Naive B cell (primary cell): Measurements from ENCODE around the gene FASN. TPM values are rescaled to one million over a fixed set of nuclear protein-coding genes. Genes with fewer than 3 reads are reported as not detected.
A peak's percentile ranks its signal among the peaks of the same experiment; 100 is the strongest.
"Not testable (repeated sequence)": the region's sequence is repeated elsewhere in the genome, so short reads cannot be mapped to it uniquely, and the experiment has no call there.

Experiments used
- ATAC-seq, 2 donors: fragments of 150-1000 bp; cut with Tn5 transposase; 2 replicates each; pipeline ENCODE4 v1.10.0; 2021; ENCODE audit warnings: low read depth in 2 of 2, mild to moderate bottlenecking in 2 of 2, moderate library complexity in 2 of 2
- DNase-seq: peaks from one replicate; pipeline ENCODE4 v3.0.0; 2022
- H3K27ac Mint-ChIP-seq, 6 donors: one replicate each; pipeline ENCODE4 v1.8.0; 2020 to 2022; ENCODE audit warnings: mild to moderate bottlenecking in 6 of 6, mixed read lengths in 6 of 6, moderate library complexity in 5 of 6, inconsistent platforms in 2 of 6
- H3K27me3 Mint-ChIP-seq, 3 donors: one replicate each; pipeline ENCODE4 v1.8.0; 2021 to 2022; ENCODE audit warnings: mixed read lengths in 3 of 3, mild to moderate bottlenecking in 1 of 3
- H3K36me3 Mint-ChIP-seq, 2 donors: one replicate each; pipeline ENCODE4 v1.8.0; 2020 to 2022; ENCODE audit warnings: mixed read lengths in 2 of 2, inconsistent platforms in 1 of 2, mild to moderate bottlenecking in 1 of 2
- H3K4me1 Mint-ChIP-seq, 3 donors: one replicate each; pipeline ENCODE4 v1.8.0; 2020 to 2022; ENCODE audit warnings: mixed read lengths in 3 of 3, inconsistent platforms in 1 of 3, mild to moderate bottlenecking in 1 of 3, moderate library complexity in 1 of 3
- H3K4me3 Mint-ChIP-seq, 8 donors: one replicate each; pipeline ENCODE4 v1.8.0; 2020 to 2022; ENCODE audit warnings: mild to moderate bottlenecking in 8 of 8, mixed read lengths in 8 of 8, moderate library complexity in 8 of 8, inconsistent platforms in 2 of 8
- H3K9me3 Mint-ChIP-seq, 7 donors: one replicate each; pipeline ENCODE4 v1.8.0; 2020 to 2022; ENCODE audit warnings: mixed read lengths in 7 of 7, mild to moderate bottlenecking in 5 of 7, inconsistent platforms in 2 of 7, moderate library complexity in 1 of 7
- polyA plus RNA-seq, 6 donors: library from polyadenylated mRNA; unstranded; fragments of 300-500 nt; fragmentation: Illumina TruSeq; gene quantifications; one replicate each; pipeline ENCODE4 v1.2.3, GENCODE V29; 2021; ENCODE audit warnings: low read depth in 6 of 6

FASN gene
- polyA plus RNA-seq, 6 donors from 2014 or later, result 0.05 to 0.75 (median 0.50) TPM; not detected in 1

GRCh38 chr17:82045936-82046484, 52.0 kb downstream of the FASN start:
- H3K36me3 Mint-ChIP-seq, result no peaks in the 10 kb centered on the region
- ATAC-seq (no peak), DNase-seq (no peak)
- H3K9me3 Mint-ChIP-seq, result no peaks in the 10 kb centered on the region
- peak overlapping the region in 2 of 8 donors; percentile 51 to 71 for H3K4me3 Mint-ChIP-seq
- no peak overlapping the region for H3K27ac Mint-ChIP-seq
- H3K27me3 Mint-ChIP-seq, result no peaks in the 10 kb centered on the region
- H3K4me1 Mint-ChIP-seq, result peaks cover 5 to 10% (median 8%) of the 10 kb centered on the region in 3 donors

- no peak overlapping the region for H3K4me3 Mint-ChIP-seq
Measured at GRCh38 chr17:82043507-82043906, 54.5 kb downstream of the FASN start.

DNA sequence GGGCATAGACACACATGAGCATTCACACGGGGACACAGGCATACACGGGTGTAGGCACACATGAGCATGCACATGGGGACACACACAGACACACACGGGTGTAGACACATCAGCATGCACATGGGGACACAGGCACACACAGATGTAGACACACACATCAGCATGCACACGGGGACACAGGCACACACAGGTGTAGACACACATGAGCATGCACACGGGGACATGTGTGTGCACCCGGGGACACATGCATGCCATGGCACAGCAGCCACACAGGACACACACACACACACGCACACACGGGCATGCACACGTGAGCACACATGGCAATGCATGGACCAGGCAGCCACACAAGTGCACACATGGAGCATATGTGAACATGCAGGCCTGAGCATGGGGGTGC, 55.4 kb downstream of the FASN start:
- Mint-ChIP-seq H3K27ac (no peak overlapping the region), H3K4me3 (no peak overlapping the region), H3K9me3 (no peaks in the 10 kb centered on the region), H3K27me3 (no peaks in the 10 kb centered on the region), H3K4me1 (peaks cover 12 to 16% (median 15%) of the 10 kb centered on the region in 3 donors), H3K36me3 (no peaks in the 10 kb centered on the region)
- DNase-seq (no peak), ATAC-seq (no peak)

More at GRCh38 chr17:82043507-82043906, 54.5 kb downstream of the FASN start:
- no peak for DNase-seq
- Mint-ChIP-seq H3K36me3 (no peaks in the 10 kb centered on the region), H3K27me3 (no peaks in the 10 kb centered on the region), H3K9me3 (no peaks in the 10 kb centered on the region), H3K27ac (no peak overlapping the region), H3K4me1 (peaks cover 7 to 12% (median 10%) of the 10 kb centered on the region in 3 donors)
- no peak for ATAC-seq

- Mint-ChIP-seq H3K9me3 (no peaks in the 10 kb centered on the region), H3K4me1 (peaks cover 13 to 15% (median 14%) of the 10 kb centered on the region in 3 donors), H3K4me3 (peak overlapping the region in 1 of 8 donors; percentile 15), H3K27ac (peak overlapping the region in 1 of 6 donors; percentile 89), H3K36me3 (no peaks in the 10 kb centered on the region), H3K27me3 (no peaks in the 10 kb centered on the region)
- DNase-seq (no peak), ATAC-seq (no peak)
Measured at GRCh38 chr17:82041144-82041814, 56.8 kb downstream of the FASN start.

DNA sequence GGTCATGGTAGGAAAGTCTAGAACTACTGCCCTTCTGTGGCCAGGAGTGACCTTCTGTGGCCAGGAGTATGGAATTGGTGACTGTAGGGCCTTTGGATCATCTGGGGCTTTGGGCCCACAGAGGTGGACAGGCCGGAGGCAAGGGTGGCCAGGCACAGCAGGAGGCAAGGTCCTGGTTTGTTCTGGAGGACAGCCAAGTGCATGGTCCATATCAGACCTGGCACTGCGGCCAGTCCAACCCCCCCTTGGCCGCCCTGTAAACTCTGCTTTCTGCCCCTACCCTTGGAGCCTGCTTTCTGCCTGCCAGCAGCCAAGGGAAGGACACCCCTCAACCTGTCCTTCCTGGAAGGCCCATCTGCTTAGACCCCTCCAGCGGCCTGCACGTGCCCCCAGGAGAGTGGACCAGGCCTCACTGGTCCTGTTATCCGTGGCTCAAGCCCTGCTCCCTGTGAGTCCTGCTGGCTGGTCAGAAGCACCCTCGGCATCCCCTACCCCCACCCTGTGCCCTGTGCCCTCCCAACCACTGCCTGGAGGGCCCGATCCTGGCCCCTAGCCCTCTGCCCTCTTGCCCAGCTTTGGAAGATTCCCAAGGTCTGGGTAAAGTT, 58.2 kb downstream of the FASN start:
- ATAC-seq (no peak), DNase-seq (no peak)
- Mint-ChIP-seq H3K4me1 (peaks cover 14 to 27% (median 26%) of the 10 kb centered on the region in 3 donors), H3K9me3 (no peaks in the 10 kb centered on the region), H3K27ac (no peak overlapping the region), H3K36me3 (peaks cover 0 to 5% of the 10 kb centered on the region in 2 donors), H3K27me3 (no peaks in the 10 kb centered on the region), H3K4me3 (no peak overlapping the region)

- not testable (repeated sequence) for ATAC-seq, H3K36me3 Mint-ChIP-seq, H3K9me3 Mint-ChIP-seq, DNase-seq, H3K27me3 Mint-ChIP-seq
- peak overlapping the region in 7 of 8 donors; percentile 4 to 72 (median 59) for H3K4me3 Mint-ChIP-seq
- H3K27ac Mint-ChIP-seq, result peak overlapping the region in 2 of 6 donors; percentile 18 to 44
- H3K4me1 Mint-ChIP-seq, result peaks cover 14 to 27% (median 26%) of the 10 kb centered on the region in 3 donors
Measured at GRCh38 chr17:82038796-82039409, 59.1 kb downstream of the FASN start.

DNA sequence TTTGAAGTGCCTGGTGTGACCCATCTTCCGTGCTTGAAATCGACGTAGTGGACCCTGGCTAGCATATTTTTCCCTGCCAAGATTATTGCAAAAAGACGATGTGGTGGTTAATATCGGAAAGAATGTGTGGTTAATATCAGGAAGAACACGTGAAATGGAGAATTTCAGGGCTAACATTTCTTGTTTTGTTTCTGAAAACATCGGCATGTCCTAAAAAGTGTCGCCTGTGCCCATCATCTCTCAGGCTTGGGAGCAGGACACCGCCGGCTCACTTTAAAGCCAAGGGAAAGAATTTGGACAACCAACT, 60.2 kb downstream of the FASN start:
- Mint-ChIP-seq H3K4me3 (peak overlapping the region; percentile 74 to 96 (median 91)), H3K36me3 (peaks cover 0 to 5% of the 10 kb centered on the region in 2 donors), H3K27me3 (no peaks in the 10 kb centered on the region), H3K4me1 (peaks cover 14 to 27% (median 26%) of the 10 kb centered on the region in 3 donors), H3K9me3 (no peaks in the 10 kb centered on the region), H3K27ac (peak overlapping the region; percentile 93 to 97 (median 94))
- no peak for DNase-seq
- ATAC-seq, result no peak

GRCh38 chr17:82037092-82037888, 60.7 kb downstream of the FASN start, which contains the start of gene DCXR:
Gene DCXR, minus strand, starts transcription at chr17:82037697. Its CDS starts 15 bp downstream, at chr17:82037682.
- Mint-ChIP-seq H3K4me3 (peak within 1 kb of the TSS; percentile 74 to 96 (median 91)), H3K9me3 (no peaks in the 10 kb centered on the region), H3K36me3 (peaks cover 0 to 5% of the 10 kb centered on the region in 2 donors), H3K27me3 (no peaks in the 10 kb centered on the region), H3K4me1 (peaks cover 14 to 27% (median 26%) of the 10 kb centered on the region in 3 donors), H3K27ac (peak within 1 kb of the TSS; percentile 93 to 97 (median 94))
- ATAC-seq (peak; percentile 89 to 91), DNase-seq (peak; percentile 98)

GRCh38 chr17:82036634-82037091, 61.4 kb downstream of the FASN start:
- no peaks in the 10 kb centered on the region for H3K27me3 Mint-ChIP-seq

GRCh38 chr17:82035956-82036633, 61.9 kb downstream of the FASN start:
- H3K27ac Mint-ChIP-seq, result peak overlapping the region in 1 of 6 donors; percentile 22
- no peaks in the 10 kb centered on the region for H3K9me3 Mint-ChIP-seq
- ATAC-seq (no peak), DNase-seq (no peak)
- H3K4me1 Mint-ChIP-seq, result peaks cover 14 to 27% (median 26%) of the 10 kb centered on the region in 3 donors
- no peaks in the 10 kb centered on the region for H3K27me3 Mint-ChIP-seq
- H3K4me3 Mint-ChIP-seq, result peak overlapping the region; percentile 74 to 96 (median 88)
- H3K36me3 Mint-ChIP-seq, result peaks cover 0 to 5% of the 10 kb centered on the region in 2 donors

More at GRCh38 chr17:82036634-82037091, 61.4 kb downstream of the FASN start:
- peaks cover 0 to 5% of the 10 kb centered on the region in 2 donors for H3K36me3 Mint-ChIP-seq
- no peak for ATAC-seq
- H3K27ac Mint-ChIP-seq, result peak overlapping the region in 1 of 6 donors; percentile 93
- no peak for DNase-seq
- H3K9me3 Mint-ChIP-seq, result no peaks in the 10 kb centered on the region
- peak overlapping the region; percentile 71 to 96 (median 88) for H3K4me3 Mint-ChIP-seq
- peaks cover 14 to 27% (median 26%) of the 10 kb centered on the region in 3 donors for H3K4me1 Mint-ChIP-seq

- Mint-ChIP-seq H3K9me3 (no peaks in the 10 kb centered on the region), H3K27ac (peak overlapping the region in 1 of 6 donors; percentile 37), H3K36me3 (peaks cover 0 to 5% of the 10 kb centered on the region in 2 donors), H3K27me3 (peaks cover 0 to 3% (median 0%) of the 10 kb centered on the region in 3 donors), H3K4me1 (peaks cover 17 to 28% (median 27%) of the 10 kb centered on the region in 3 donors), H3K4me3 (peak overlapping the region; percentile 17 to 95 (median 74))
- ATAC-seq (no peak), DNase-seq (no peak)
Measured at GRCh38 chr17:82035488-82035887, 62.5 kb downstream of the FASN start.

- H3K9me3 Mint-ChIP-seq, result no peaks in the 10 kb centered on the region
- no peak for ATAC-seq
- DNase-seq, result no peak
- H3K4me1 Mint-ChIP-seq, result peaks cover 23 to 30% (median 30%) of the 10 kb centered on the region in 3 donors
- peaks cover 0 to 5% of the 10 kb centered on the region in 2 donors for H3K36me3 Mint-ChIP-seq
- peaks cover 0 to 9% (median 0%) of the 10 kb centered on the region in 3 donors for H3K27me3 Mint-ChIP-seq
- H3K4me3 Mint-ChIP-seq, result peak overlapping the region in 5 of 8 donors; percentile 15 to 89 (median 67)
- H3K27ac Mint-ChIP-seq, result no peak overlapping the region
Measured at GRCh38 chr17:82034371-82035011, 63.5 kb downstream of the FASN start.
